HepG2 (cell line): ENCODE data around the gene POLE3. TPM values are rescaled to one million over a fixed set of nuclear protein-coding genes. Genes with fewer than 3 reads are reported as not detected.

Source experiments
- AHR ChIP-seq: IDR thresholded peaks from 2 replicates; pipeline ENCODE4 v1.6.1; 2018; ENCODE audit warnings: missing genetic modification reagents, missing compliant biosample characterization
- ARID5B ChIP-seq: IDR thresholded peaks from 2 replicates; pipeline ENCODE4 v1.4.0; 2020; ENCODE audit warnings: mild to moderate bottlenecking, missing genetic modification reagents
- FOXA3 ChIP-seq: IDR thresholded peaks from 2 replicates; pipeline ENCODE4 v1.6.1; 2016; ENCODE audit warnings: missing genetic modification reagents, missing compliant biosample characterization
- KDM6A ChIP-seq: IDR thresholded peaks from 2 replicates; pipeline ENCODE4 v1.6.1; 2016; ENCODE audit warnings: low read depth
- NFIB ChIP-seq: sonication (generic); formaldehyde crosslinking; IDR thresholded peaks from 2 replicates; pipeline ENCODE4 v1.9.0; 2021; ENCODE audit warnings: missing genetic modification reagents, mild to moderate bottlenecking, borderline replicate concordance
- NFRKB ChIP-seq: fragments of 450-650 bp; IDR thresholded peaks from 2 replicates; pipeline ENCODE4 v1.6.1; 2017
- RARG ChIP-seq: sonication (generic); formaldehyde crosslinking; IDR thresholded peaks from 2 replicates; pipeline ENCODE4 v1.4.0; 2020; ENCODE audit warnings: low read depth, mild to moderate bottlenecking, missing genetic modification reagents
- SKI ChIP-seq: fragments of 450-650 bp; IDR thresholded peaks from one replicate; pipeline ENCODE4 v1.6.1; 2018; ENCODE audit warnings: mild to moderate bottlenecking; ENCODE audit not compliant: partially characterized antibody
- ZNF296 ChIP-seq: sonication (generic); formaldehyde crosslinking; conservative IDR thresholded peaks from 2 replicates; pipeline ENCODE4 v1.5.0; 2020; ENCODE audit warnings: mild to moderate bottlenecking, missing genetic modification reagents
- ZNF549 ChIP-seq: sonication (generic); formaldehyde crosslinking; IDR thresholded peaks from 2 replicates; pipeline ENCODE4 v1.5.0; 2020; ENCODE audit warnings: missing genetic modification reagents
- ZNF564 ChIP-seq: sonication (generic); formaldehyde crosslinking; IDR thresholded peaks from 2 replicates; pipeline ENCODE4 v1.8.1; 2023; ENCODE audit warnings: mild to moderate bottlenecking, missing genetic modification reagents
- ZNF878 ChIP-seq: sonication (generic); formaldehyde crosslinking; IDR thresholded peaks from 2 replicates; pipeline ENCODE4 v1.8.1; 2023; ENCODE audit warnings: mild to moderate bottlenecking, missing genetic modification reagents, moderate library complexity
- ZNF891 ChIP-seq: sonication (generic); formaldehyde crosslinking; IDR thresholded peaks from 2 replicates; pipeline ENCODE4 v1.5.0; 2020; ENCODE audit warnings: mild to moderate bottlenecking, missing genetic modification reagents
- polyA plus RNA-seq, 8 experiments: library from polyadenylated mRNA; depleted of rRNA in 3 of 8; stranded (reverse) in 7 of 8; unstranded in 1 of 8; fragments of >200 nt; fragmentation: Illumina TruSeq in 4 of 8; extraction: Trizol in 4 of 8; gene quantifications; 2 replicates each; pipeline versions ENCODE4 v1.2.1 to v1.2.3, GENCODE V29; 2011 to 2016; ENCODE audit warnings: low read depth in 4 of 8, missing spikeins in 1 of 8, mixed read lengths in 1 of 8; ENCODE audit not compliant: insufficient read depth in 1 of 8
- total RNA-seq, 5 experiments: library from RNA; depleted of rRNA; stranded (reverse); fragments of >200 nt; fragmentation: Illumina TruSeq; extraction: Trizol; gene quantifications; 2 replicates each; pipeline ENCODE4 v1.2.3, GENCODE V29; 2016; ENCODE audit warnings: low read depth in 1 of 5
- TF ChIP-seq, protein P1 (sequence below): sonication (generic); formaldehyde crosslinking; IDR thresholded peaks from 2 replicates; pipeline ENCODE4 v1.8.1; 2023; ENCODE audit warnings: mild to moderate bottlenecking, missing genetic modification reagents
- TF ChIP-seq, protein P2 (sequence below): fragments of 450-650 bp; IDR thresholded peaks from 2 replicates; pipeline ENCODE4 v1.6.1; 2017; ENCODE audit warnings: mild to moderate bottlenecking
- TF ChIP-seq, protein P3 (sequence below): sonication (generic); formaldehyde crosslinking; conservative IDR thresholded peaks from 2 replicates; pipeline ENCODE4 v1.8.0; 2022; ENCODE audit warnings: missing genetic modification reagents
- TF ChIP-seq, protein P4 (sequence below): sonication (generic); formaldehyde crosslinking; IDR thresholded peaks from 2 replicates; pipeline ENCODE4 v1.4.0; 2020; ENCODE audit warnings: missing genetic modification reagents
- TF ChIP-seq, protein P5 (sequence below): sonication (generic); formaldehyde crosslinking; IDR thresholded peaks from 2 replicates; pipeline ENCODE4 v1.5.0; 2020; ENCODE audit warnings: mild to moderate bottlenecking, low read depth, missing genetic modification reagents, borderline replicate concordance

POLE3 gene
- total and polyA plus RNA-seq, 2 of the 13 experiments (the other 11 are each of a cell fraction or from before 2014, with no cell fraction given): 36.0 to 77.2 TPM

DNA sequence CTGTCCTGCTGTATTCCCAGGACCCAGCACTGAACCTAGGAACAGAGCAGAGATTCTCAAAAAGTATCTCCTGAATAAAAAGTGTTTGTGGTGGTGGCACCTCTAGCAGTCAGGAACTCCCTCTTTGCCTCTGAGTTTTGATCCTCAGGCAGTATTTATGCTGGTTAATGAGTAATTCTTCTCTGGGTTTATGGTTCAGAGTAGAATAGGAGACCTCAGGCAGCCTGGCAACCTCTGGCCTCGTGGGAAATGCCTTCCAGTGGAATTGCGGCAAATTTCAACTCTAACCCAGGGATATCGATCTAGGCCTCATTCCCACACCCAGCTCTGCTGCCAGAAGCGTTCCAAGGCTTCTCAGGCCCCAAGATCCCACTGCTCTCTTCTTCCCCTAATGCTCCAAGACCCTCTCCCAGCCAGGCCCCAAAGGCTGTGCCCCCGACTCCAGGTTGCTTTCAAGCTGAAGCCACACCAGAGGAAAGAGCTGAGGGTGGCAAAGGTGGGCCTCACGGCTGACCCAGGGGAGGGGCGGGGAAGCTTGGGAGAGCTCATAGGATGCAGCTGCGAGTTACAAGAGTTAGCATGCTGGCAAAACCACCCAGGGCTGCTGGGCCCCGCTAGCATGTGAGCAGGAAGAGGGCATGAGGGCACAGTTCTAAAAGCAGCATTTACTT lies 22.8 kb downstream of the POLE3 start (continued):
- peak; percentile 90 for TF ChIP-seq ARID5B (CRISPR knock-in tag)
- TF ChIP-seq SKI: peak; percentile 48
- TF ChIP-seq, protein P1, sequence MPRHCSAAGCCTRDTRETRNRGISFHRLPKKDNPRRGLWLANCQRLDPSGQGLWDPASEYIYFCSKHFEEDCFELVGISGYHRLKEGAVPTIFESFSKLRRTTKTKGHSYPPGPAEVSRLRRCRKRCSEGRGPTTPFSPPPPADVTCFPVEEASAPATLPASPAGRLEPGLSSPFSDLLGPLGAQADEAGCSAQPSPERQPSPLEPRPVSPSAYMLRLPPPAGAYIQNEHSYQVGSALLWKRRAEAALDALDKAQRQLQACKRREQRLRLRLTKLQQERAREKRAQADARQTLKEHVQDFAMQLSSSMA: no peak
- no peak for TF ChIP-seq ZNF549 (CRISPR knock-in tag)
- TF ChIP-seq, protein P2, sequence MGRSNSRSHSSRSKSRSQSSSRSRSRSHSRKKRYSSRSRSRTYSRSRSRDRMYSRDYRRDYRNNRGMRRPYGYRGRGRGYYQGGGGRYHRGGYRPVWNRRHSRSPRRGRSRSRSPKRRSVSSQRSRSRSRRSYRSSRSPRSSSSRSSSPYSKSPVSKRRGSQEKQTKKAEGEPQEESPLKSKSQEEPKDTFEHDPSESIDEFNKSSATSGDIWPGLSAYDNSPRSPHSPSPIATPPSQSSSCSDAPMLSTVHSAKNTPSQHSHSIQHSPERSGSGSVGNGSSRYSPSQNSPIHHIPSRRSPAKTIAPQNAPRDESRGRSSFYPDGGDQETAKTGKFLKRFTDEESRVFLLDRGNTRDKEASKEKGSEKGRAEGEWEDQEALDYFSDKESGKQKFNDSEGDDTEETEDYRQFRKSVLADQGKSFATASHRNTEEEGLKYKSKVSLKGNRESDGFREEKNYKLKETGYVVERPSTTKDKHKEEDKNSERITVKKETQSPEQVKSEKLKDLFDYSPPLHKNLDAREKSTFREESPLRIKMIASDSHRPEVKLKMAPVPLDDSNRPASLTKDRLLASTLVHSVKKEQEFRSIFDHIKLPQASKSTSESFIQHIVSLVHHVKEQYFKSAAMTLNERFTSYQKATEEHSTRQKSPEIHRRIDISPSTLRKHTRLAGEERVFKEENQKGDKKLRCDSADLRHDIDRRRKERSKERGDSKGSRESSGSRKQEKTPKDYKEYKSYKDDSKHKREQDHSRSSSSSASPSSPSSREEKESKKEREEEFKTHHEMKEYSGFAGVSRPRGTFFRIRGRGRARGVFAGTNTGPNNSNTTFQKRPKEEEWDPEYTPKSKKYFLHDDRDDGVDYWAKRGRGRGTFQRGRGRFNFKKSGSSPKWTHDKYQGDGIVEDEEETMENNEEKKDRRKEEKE: no peak
- TF ChIP-seq ZNF891 (CRISPR knock-in tag): 0 out of 2 replicates have a peak, but pooled peaks have one; percentile 22
- TF ChIP-seq AHR: peak; percentile 53; the same call in 1 of the 2 replicates
- TF ChIP-seq NFRKB: no peak
- peak; percentile 58 for TF ChIP-seq FOXA3 (CRISPR knock-in tag)
- no peak for TF ChIP-seq ZNF878 (CRISPR knock-in tag)
- TF ChIP-seq, protein P3, sequence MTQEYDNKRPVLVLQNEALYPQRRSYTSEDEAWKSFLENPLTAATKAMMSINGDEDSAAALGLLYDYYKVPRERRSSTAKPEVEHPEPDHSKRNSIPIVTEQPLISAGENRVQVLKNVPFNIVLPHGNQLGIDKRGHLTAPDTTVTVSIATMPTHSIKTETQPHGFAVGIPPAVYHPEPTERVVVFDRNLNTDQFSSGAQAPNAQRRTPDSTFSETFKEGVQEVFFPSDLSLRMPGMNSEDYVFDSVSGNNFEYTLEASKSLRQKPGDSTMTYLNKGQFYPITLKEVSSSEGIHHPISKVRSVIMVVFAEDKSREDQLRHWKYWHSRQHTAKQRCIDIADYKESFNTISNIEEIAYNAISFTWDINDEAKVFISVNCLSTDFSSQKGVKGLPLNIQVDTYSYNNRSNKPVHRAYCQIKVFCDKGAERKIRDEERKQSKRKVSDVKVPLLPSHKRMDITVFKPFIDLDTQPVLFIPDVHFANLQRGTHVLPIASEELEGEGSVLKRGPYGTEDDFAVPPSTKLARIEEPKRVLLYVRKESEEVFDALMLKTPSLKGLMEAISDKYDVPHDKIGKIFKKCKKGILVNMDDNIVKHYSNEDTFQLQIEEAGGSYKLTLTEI (CRISPR knock-in tag): no peak
- peak; percentile 59; the same call in 1 of the 2 replicates for TF ChIP-seq ZNF564 (CRISPR knock-in tag)
- no peak for TF ChIP-seq NFIB (CRISPR knock-in tag)
- TF ChIP-seq, protein P4, sequence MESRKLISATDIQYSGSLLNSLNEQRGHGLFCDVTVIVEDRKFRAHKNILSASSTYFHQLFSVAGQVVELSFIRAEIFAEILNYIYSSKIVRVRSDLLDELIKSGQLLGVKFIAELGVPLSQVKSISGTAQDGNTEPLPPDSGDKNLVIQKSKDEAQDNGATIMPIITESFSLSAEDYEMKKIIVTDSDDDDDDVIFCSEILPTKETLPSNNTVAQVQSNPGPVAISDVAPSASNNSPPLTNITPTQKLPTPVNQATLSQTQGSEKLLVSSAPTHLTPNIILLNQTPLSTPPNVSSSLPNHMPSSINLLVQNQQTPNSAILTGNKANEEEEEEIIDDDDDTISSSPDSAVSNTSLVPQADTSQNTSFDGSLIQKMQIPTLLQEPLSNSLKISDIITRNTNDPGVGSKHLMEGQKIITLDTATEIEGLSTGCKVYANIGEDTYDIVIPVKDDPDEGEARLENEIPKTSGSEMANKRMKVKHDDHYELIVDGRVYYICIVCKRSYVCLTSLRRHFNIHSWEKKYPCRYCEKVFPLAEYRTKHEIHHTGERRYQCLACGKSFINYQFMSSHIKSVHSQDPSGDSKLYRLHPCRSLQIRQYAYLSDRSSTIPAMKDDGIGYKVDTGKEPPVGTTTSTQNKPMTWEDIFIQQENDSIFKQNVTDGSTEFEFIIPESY (CRISPR knock-in tag): no peak
- TF ChIP-seq KDM6A: peak; percentile 84; the same call in 1 of the 2 replicates
- no peak for TF ChIP-seq ZNF296
- no peak for TF ChIP-seq RARG (CRISPR knock-in tag)
- TF ChIP-seq, protein P5, sequence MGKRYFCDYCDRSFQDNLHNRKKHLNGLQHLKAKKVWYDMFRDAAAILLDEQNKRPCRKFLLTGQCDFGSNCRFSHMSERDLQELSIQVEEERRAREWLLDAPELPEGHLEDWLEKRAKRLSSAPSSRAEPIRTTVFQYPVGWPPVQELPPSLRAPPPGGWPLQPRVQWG (CRISPR knock-in tag): no peak
